Cardiac muscle cell (in vitro differentiated cells and primary cell): Measurements from ENCODE around the gene HTR1B. TPM values are rescaled to one million over a fixed set of nuclear protein-coding genes. Genes with fewer than 3 reads are reported as not detected.

ENCODE experiments used
- DNase-seq, 2 donors: peaks; one replicate each; pipeline versions ENCODE4 v3.0.0 to v3.0.0-alpha.2; 2010 to 2017; ENCODE audit warnings: low read depth in 1 of 2, low spot score in 1 of 2
- H3K27ac ChIP-seq: fragments of 200-600 bp; sonication (generic); 2 replicates; pipeline ENCODE4 v1.5.1; 2016
- H3K27me3 ChIP-seq: fragments of 200-600 bp; sonication (generic); 2 replicates; pipeline ENCODE4 v1.6.0; 2016; ENCODE audit warnings: control low read depth
- H3K36me3 ChIP-seq: fragments of 200-600 bp; sonication (generic); 2 replicates; pipeline ENCODE4 v1.5.1; 2016; ENCODE audit warnings: control low read depth
- H3K4me1 ChIP-seq: fragments of 200-600 bp; sonication (generic); 2 replicates; pipeline ENCODE4 v1.8.1; 2017; ENCODE audit warnings: low read depth, mild to moderate bottlenecking, mixed run types
- H3K4me3 ChIP-seq: fragments of 200-600 bp; sonication (generic); 2 replicates; pipeline ENCODE4 v1.5.1; 2016; ENCODE audit warnings: mild to moderate bottlenecking
- H3K9me3 ChIP-seq: fragments of 200-600 bp; sonication (generic); 2 replicates; pipeline ENCODE4 v1.5.1; 2017; ENCODE audit warnings: low read depth, mild to moderate bottlenecking, control low read depth
- CTCF ChIP-seq: IDR thresholded peaks from 2 replicates; pipeline ENCODE4 v1.5.1; 2012; ENCODE audit warnings: low read depth, mild to moderate bottlenecking, low read length
- polyA plus RNA-seq: library from polyadenylated mRNA; unstranded; fragments of >200 nt; fragmentation: Nextera tagmentation; extraction: Ambion mirVana; gene quantifications from 2 replicates; pipeline ENCODE4 v1.2.1, GENCODE V29; 2016
- total RNA-seq: library from RNA; depleted of rRNA; stranded (reverse); fragments of >200 nt; gene quantifications from 2 replicates; pipeline ENCODE4 v1.2.3, GENCODE V29; 2016

HTR1B gene
- total RNA-seq: 2.2 and 6.4 TPM in 2 replicates
- polyA plus RNA-seq: 0.97 and 2.8 TPM in 2 replicates

- no peak for TF ChIP-seq CTCF
- H3K27ac ChIP-seq: no peak within 1 kb of the TSS
- H3K36me3 ChIP-seq: no peaks in the 10 kb centered on the region
- H3K4me3 ChIP-seq: peak within 1 kb of the TSS; percentile 67
- peak; percentile 37 to 63 for DNase-seq
- H3K9me3 ChIP-seq: no peaks in the 10 kb centered on the region
- H3K27me3 ChIP-seq: peaks cover 35% of the 10 kb centered on the region
- H3K4me1 ChIP-seq: peaks cover 7% of the 10 kb centered on the region
Observed at GRCh38 chr6:77463308-77463860, at the start of gene HTR1B. HTR1B (minus strand) TSS chr6:77463491; CDS start chr6:77463403, 88 bp downstream.

GRCh38 chr6:77512554-77512953 lies 49.3 kb upstream of the HTR1B start:
- TF ChIP-seq CTCF: no peak

DNA sequence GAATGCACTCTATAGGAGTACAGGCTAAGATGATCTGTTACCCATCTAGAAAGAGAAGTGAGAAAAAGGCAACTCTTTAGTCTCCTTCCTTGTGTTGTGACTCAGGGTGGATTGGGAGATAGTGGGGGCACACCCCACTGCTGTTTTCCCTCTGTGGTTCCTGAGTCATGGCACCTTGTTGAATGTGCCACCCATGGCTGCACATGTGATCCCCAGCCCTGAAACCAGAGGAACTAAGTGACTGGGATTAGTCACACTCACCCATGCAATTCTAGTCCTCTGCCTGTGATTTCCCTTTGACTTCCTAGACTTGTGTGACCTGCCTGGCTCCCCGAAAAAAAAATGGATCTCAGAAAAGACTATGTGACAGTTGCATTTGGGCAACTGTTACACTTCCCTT lies 48.6 kb upstream of the HTR1B start:
- DNase-seq: no peak
- no peaks in the 10 kb centered on the region for H3K36me3 ChIP-seq
- H3K4me3 ChIP-seq: no peak overlapping the region
- no peak for TF ChIP-seq CTCF
- no peaks in the 10 kb centered on the region for H3K27me3 ChIP-seq
- no peaks in the 10 kb centered on the region for H3K9me3 ChIP-seq
- no peak overlapping the region for H3K27ac ChIP-seq
- H3K4me1 ChIP-seq: no peaks in the 10 kb centered on the region

More at GRCh38 chr6:77512554-77512953, 49.3 kb upstream of the HTR1B start:
- DNase-seq: no peak
- H3K4me1 ChIP-seq: no peaks in the 10 kb centered on the region
- no peaks in the 10 kb centered on the region for H3K9me3 ChIP-seq
- no peaks in the 10 kb centered on the region for H3K27me3 ChIP-seq
- H3K4me3 ChIP-seq: no peak overlapping the region
- H3K36me3 ChIP-seq: no peaks in the 10 kb centered on the region
- H3K27ac ChIP-seq: no peak overlapping the region

DNA sequence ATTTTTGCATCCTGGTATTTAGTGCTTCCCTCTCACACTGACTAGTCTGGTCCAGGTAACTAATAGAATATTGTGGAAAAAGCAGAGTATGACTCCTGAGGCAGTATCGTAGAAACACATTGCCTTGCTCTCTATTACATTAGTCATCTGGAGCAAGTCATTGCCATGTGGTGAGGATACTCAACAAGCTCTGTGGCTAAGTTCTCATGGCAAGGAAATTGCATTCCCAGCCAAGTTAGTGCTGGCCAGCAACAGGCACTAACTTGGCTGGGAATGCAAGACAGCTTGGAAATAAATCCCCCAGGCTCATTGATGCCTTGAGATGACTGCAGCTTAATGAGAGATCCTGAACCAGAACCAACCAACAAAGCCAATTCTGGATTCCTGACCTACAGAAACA lies 39.7 kb upstream of the HTR1B start:
- no peak for TF ChIP-seq CTCF
- Histone ChIP-seq H3K4me3 (no peak overlapping the region), H3K36me3 (no peaks in the 10 kb centered on the region), H3K9me3 (no peaks in the 10 kb centered on the region), H3K27ac (no peak overlapping the region), H3K27me3 (no peaks in the 10 kb centered on the region), H3K4me1 (no peaks in the 10 kb centered on the region)
- no peak for DNase-seq

GRCh38 chr6:77492530-77492929 lies 29.2 kb upstream of the HTR1B start:
- H3K4me1 ChIP-seq: no peaks in the 10 kb centered on the region
- TF ChIP-seq CTCF: no peak
- DNase-seq: no peak
- no peaks in the 10 kb centered on the region for H3K9me3 ChIP-seq
- no peak overlapping the region for H3K4me3 ChIP-seq
- H3K36me3 ChIP-seq: no peaks in the 10 kb centered on the region
- no peaks in the 10 kb centered on the region for H3K27me3 ChIP-seq
- H3K27ac ChIP-seq: no peak overlapping the region
